Astrocyte of the hippocampus (primary cell): ENCODE measurements around the gene SYTL3.
"Not testable (repeated sequence)": the region's sequence is repeated elsewhere in the genome, so short reads cannot be mapped to it uniquely, and the experiment has no call there.

Experiments
- DNase-seq: peaks from one replicate; pipeline ENCODE4 v3.0.0; 2011; ENCODE audit warnings: low read depth, low spot score

SYTL3 gene

GRCh38 chr6:158638324-158638854 lies 11.5 kb upstream of the SYTL3 start:
- no peak for DNase-seq

- DNase-seq: no peak
Observed at GRCh38 chr6:158639056-158639455, 10.8 kb upstream of the SYTL3 start.

DNA sequence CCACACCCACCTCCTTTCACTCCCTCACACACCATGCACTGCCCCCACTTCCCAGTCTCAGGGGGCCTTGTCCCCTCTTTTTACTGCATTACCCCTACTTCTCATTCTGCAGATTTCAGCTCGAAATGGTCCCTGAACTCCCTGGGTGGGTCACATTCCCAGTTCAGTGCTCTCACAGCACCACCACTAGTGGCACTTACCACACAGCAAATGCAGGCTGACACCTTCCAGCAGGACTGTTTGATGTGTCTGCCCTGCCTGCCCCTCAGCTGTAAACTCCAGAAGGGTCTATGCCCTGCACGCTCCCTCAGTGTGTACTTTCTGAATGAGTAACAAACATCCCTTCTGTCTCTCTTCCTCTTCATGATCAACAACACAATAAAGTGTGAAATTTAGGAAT lies 9.3 kb upstream of the SYTL3 start:
- no peak for DNase-seq

GRCh38 chr6:158642097-158642601 lies 7.7 kb upstream of the SYTL3 start:
- peak; percentile 77 for DNase-seq

- no peak for DNase-seq
Observed at GRCh38 chr6:158643836-158644230, 6.0 kb upstream of the SYTL3 start.

DNA sequence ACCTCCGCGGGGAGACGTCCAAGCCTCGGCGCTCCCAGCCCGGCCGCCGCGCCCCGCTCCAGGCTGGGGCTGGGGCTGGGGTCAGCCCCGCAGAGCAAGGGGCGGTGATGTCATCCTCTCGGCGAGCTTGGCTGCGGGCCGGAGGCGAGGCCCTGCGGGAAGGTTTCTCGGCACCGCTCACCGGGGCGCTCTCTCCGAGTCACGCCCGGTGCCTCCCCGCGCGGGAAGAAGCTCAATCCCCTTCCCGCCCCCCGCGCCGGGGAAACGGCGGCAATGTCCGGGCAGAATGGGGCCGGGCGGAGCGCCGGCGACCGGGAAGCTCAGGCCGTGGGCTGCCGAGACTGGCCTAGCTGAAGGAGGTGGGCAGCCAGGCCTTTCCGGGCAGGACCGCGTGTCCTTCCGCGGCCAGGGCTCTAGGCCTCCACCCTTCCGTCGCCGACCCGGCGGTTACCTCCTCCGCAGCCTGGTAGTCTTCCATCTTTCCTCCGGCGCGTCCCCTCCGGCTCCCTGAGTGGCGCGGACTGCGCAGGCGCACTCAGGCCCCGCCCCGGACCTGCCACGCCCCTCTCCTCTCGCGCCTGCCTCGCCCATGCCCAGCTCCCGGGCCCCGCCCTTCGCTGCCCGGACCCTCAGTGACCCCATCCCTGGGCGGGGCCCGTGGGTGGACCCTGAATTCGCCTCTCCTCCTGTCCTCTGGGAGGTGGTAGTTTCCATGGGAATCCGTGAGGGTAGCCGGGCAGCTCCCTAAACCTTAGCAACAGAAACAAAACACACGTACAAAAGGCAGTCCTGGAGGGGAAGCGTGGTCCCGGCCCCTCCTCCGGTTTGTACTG lies 5.4 kb upstream of the SYTL3 start, which contains the start of gene DYNLT1:
DYNLT1 (minus strand) TSS at position 513 of the 833 bp plus-strand sequence; CDS start at position 478, 35 bp downstream.
- DNase-seq: peak; percentile 98

- DNase-seq: no peak
Observed at GRCh38 chr6:158645064-158646022, 4.5 kb upstream of the SYTL3 start.

GRCh38 chr6:158646023-158646910 lies 3.6 kb upstream of the SYTL3 start:
- DNase-seq: no peak

DNA sequence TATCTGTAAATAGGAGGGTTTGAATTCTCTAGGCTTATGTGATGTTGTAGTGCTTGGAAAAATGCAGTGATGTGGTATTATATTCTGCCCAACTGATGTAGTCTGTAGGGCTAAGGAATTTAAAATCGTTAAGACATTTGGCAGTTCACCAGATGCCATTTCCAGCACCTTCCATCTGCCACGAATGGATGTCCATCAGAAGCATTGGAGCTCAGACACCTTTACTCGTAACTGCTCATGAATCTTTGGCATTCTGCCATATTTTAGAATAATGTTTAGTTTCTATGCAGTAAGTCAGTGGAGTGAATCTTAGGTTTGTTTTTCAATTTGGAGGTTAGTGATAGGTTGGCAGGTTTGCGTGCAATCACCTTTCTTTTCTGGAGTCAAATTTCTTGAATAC lies 2.4 kb upstream of the SYTL3 start:
- DNase-seq: peak; percentile 61

- peak; percentile 80 for DNase-seq
Observed at GRCh38 chr6:158648682-158649131, 1.1 kb upstream of the SYTL3 start.

GRCh38 chr6:158651981-158652737 lies 2.3 kb downstream of the SYTL3 start:
- DNase-seq: not testable (repeated sequence)

DNA sequence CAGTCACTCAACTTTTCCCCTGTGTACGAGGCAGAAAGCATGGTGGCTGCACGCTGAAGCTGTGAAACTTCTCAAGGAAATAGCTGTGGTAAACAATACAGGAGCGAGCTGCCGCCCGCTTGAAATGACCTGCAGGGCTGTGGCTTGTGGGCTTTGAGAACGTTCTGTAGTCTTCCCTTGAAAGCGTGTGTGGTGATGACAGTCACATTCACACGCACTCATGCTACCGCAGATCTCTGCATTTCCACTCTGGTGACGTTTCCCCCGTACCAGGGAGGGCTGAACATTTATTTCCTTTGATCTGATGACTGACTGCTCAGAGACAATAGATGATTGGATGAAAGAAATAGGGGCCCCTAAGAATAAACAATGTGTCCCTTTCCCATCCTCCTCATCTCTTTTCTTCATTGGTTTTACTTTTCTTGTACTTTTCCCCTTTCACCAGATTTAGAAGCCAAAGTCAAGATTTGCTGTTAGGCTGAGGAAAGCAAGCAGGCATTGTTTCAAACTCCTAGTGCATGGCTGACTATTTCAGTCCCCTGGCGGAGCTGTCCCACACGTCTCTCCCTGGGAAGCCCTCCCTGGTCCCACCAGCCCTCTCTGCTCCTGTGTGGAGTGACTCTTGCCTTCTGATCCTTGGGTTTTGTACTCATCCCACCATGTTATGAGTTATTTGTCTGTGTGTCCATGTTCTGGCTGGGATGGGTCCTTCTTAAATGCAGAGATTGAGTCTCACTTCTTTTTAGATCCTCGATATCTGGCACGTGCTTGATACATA lies 3.9 kb downstream of the SYTL3 start:
- peak; percentile 86 for DNase-seq

GRCh38 chr6:158654498-158654897 lies 4.6 kb downstream of the SYTL3 start:
- peak; percentile 75 for DNase-seq

GRCh38 chr6:158654960-158655489 lies 5.2 kb downstream of the SYTL3 start:
- DNase-seq: peak; percentile 30

GRCh38 chr6:158655569-158656450 lies 6.0 kb downstream of the SYTL3 start:
- DNase-seq: no peak

GRCh38 chr6:158656986-158657385 lies 7.1 kb downstream of the SYTL3 start:
- peak; percentile 42 for DNase-seq

DNA sequence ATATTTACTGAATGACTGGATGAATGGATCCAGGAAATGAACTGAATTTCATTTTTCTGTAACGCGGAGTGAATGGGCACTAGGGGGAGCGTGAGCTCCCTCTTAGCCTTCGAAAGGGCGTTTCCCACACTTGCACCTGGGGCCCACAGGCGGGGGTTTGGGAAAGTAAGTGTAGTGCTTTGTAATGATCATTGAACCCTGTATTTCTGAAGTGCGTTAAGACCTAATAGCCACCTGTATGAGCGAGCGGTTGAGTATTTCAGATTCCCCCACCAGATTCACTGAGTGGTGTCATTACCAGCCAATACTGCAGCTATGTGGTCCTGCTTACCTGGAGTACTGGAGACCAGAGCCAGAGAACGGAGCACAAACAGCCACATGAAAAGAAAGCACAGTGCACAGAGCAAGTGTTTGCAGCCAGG lies 10.5 kb downstream of the SYTL3 start:
- no peak for DNase-seq

DNA sequence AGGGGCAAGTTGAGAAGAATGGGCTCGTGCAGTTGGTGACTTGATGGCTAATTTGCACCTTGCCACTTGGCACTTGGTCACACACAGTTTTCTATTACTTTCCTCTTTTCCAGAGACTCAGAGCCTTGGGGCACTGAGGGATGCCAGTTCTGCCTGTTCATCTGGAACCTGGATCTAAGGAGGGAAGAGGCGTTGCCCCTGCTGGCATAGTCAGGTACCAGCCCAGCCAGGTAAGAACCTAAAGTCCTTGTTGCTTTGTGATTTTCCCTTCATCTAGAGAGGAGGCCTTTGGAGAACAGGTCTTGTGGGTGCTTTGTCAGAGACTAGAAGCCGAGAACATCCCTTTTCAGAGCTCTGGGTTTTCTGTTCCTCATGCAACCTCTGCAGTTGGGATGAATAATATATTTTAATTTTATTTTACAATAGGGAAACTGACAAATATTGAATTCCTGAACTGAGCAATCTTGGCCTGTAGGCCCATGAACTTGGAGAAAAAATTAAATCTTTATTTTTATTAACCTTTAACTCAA lies 11.4 kb downstream of the SYTL3 start:
- DNase-seq: no peak
